ENCODE measurements around the gene WDHD1. TPM values are rescaled to one million over a fixed set of nuclear protein-coding genes. Genes with fewer than 3 reads are reported as not detected.

WDHD1 gene
- total and polyA plus RNA-seq, 2 of the 4 experiments (the other 2 are of a cell fraction), result 4.4 to 13.1 TPM

DNA sequence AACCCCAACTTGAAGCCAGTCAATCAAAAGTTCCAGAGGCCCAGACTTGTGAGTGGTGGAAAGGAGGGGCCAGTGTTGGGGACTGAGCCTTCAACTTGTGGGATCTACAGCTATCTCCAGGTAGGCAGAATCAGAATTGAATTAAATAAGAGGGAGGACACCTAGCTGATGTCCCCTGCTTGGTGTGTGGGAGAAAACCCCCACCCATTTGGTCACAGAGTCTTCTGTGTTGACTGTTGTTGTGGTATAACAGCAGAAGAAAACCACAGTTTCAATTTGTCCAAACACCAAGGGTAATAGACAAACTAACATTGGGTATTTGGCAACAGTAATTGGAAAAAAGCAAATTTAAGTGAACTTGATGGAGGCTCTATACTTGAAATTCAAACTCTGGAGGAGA lies 120.8 kb downstream of the WDHD1 start:
- Histone ChIP-seq H3K79me1 (ENCODE audit: low read depth in 1 of 2, low read length in 2 of 2) (no peaks in the 10 kb centered on the region), H3K4ac (ENCODE audit: low read depth, low read length) (no peak overlapping the region), H3K4me2 (ENCODE audit: low read depth, low read length) (no peak overlapping the region), H3K9me1 (ENCODE audit: insufficient read depth, low read length) (no peaks in the 10 kb centered on the region), H2AK9ac (replicated peaks; ENCODE audit: low read depth, low read length, poor library complexity) (no peak overlapping the region), H3K9ac (ENCODE audit: low read depth, low read length) (no peak overlapping the region), H2BK120ac (ENCODE audit: low read depth, low read length) (no peak overlapping the region), H3K56ac (ENCODE audit: extremely low read depth, insufficient read depth, low read length) (no peak overlapping the region), H3K27ac (ENCODE audit: insufficient read depth, low read length) (no peak overlapping the region), H3K18ac (ENCODE audit: low read depth, low read length) (no peak overlapping the region), H3K27me3 (ENCODE audit: control insufficient read depth, insufficient read depth, low read length) (peaks cover 9% of the 10 kb centered on the region), H4K91ac (ENCODE audit: insufficient read depth, low read depth, low read length) (no peak overlapping the region), H2AK5ac (ENCODE audit: low read depth, low read length) (no peak overlapping the region), H3K23ac (ENCODE audit: low read depth, low read length) (no peak overlapping the region), H2AFZ (replicated peaks; ENCODE audit: low read length, poor library complexity) (no peak overlapping the region), H4K20me1 (ENCODE audit: insufficient read depth, low read length) (no peaks in the 10 kb centered on the region), H4K5ac (ENCODE audit: low read depth, low read length) (no peak overlapping the region), H3K9me3 (ENCODE audit: control insufficient read depth, insufficient read depth, low read length) (no peaks in the 10 kb centered on the region), H3K4me1 (ENCODE audit: control insufficient read depth, insufficient read depth, low read length) (peaks cover under 1% of the 10 kb centered on the region; the same call in 1 of the 2 replicates), H3K14ac (replicated peaks; ENCODE audit: low read depth, low read length) (no peak overlapping the region), H3K4me3 (ENCODE audit: insufficient read depth, low read depth, low read length) (no peak overlapping the region), H3K36me3 (ENCODE audit: control insufficient read depth, insufficient read depth, low read length) (no peaks in the 10 kb centered on the region), H2BK20ac (ENCODE audit: low read depth, low read length) (no peak overlapping the region), H2BK15ac (ENCODE audit: low read depth, low read length) (no peak overlapping the region), H4K8ac (ENCODE audit: low read depth in 2 of 2, low read length in 2 of 2) (no peak overlapping the region), H2BK5ac (ENCODE audit: low read depth, low read length, poor library complexity, severe bottlenecking) (no peak overlapping the region)
- DNase-seq (no peak), ATAC-seq (ENCODE audit: low read depth) (no peak)
- no TSS peak for BruUV-seq (replicated peaks)
- intact Hi-C loops (cut with micrococcal nuclease) (no loop called here), dilution Hi-C loops (cut with HindIII; ENCODE audit: low sequenced_read_pairs, unreplicated experiment) (no loop called here), in situ Hi-C loops (cut with MboI; ENCODE audit: low sequenced_read_pairs) (no loop called here)
- ChIA-PET POLR2A (ENCODE audit: unreplicated experiment) (no interaction called here), CTCF (no interaction called here)
- TF ChIP-seq CHD1 (IDR thresholded peaks at IDR 0.05; ENCODE audit: low read depth, low read length) (no peak), FOS (IDR thresholded peaks at IDR 0.05; ENCODE audit: low read depth, low read length) (no peak), POLR2A (IDR thresholded peaks at IDR 0.05; ENCODE audit: low read depth, low read length) (no peak), MAZ (IDR thresholded peaks at IDR 0.05; ENCODE audit: borderline replicate concordance, low read depth, low read length) (no peak), SMC3 (IDR thresholded peaks at IDR 0.05; ENCODE audit: low read depth, low read length) (no peak), NFE2L2 (IDR thresholded peaks at IDR 0.05; ENCODE audit: low read depth, low read length) (no peak), MAFK (IDR thresholded peaks at IDR 0.05; ENCODE audit: low read depth, low read length) (no peak), RCOR1 (IDR thresholded peaks at IDR 0.05; ENCODE audit: insufficient replicate concordance, low read length) (no peak), MXI1 (IDR thresholded peaks at IDR 0.05; ENCODE audit: borderline replicate concordance, low read depth, low read length) (no peak), CEBPB (IDR thresholded peaks at IDR 0.05; ENCODE audit: low read depth, low read length) (no peak), RAD21 (IDR thresholded peaks at IDR 0.05; ENCODE audit: low read length) (no peak), BHLHE40 (IDR thresholded peaks at IDR 0.05; ENCODE audit: low read depth, low read length) (no peak), RFX5 (IDR thresholded peaks at IDR 0.05; ENCODE audit: low read depth, low read length) (no peak)
- TF ChIP-seq, protein P1, sequence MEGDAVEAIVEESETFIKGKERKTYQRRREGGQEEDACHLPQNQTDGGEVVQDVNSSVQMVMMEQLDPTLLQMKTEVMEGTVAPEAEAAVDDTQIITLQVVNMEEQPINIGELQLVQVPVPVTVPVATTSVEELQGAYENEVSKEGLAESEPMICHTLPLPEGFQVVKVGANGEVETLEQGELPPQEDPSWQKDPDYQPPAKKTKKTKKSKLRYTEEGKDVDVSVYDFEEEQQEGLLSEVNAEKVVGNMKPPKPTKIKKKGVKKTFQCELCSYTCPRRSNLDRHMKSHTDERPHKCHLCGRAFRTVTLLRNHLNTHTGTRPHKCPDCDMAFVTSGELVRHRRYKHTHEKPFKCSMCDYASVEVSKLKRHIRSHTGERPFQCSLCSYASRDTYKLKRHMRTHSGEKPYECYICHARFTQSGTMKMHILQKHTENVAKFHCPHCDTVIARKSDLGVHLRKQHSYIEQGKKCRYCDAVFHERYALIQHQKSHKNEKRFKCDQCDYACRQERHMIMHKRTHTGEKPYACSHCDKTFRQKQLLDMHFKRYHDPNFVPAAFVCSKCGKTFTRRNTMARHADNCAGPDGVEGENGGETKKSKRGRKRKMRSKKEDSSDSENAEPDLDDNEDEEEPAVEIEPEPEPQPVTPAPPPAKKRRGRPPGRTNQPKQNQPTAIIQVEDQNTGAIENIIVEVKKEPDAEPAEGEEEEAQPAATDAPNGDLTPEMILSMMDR (conservative IDR thresholded peaks at IDR 0.05; ENCODE audit: low read depth, low read length), result no peak
- TF ChIP-seq, protein P2, sequence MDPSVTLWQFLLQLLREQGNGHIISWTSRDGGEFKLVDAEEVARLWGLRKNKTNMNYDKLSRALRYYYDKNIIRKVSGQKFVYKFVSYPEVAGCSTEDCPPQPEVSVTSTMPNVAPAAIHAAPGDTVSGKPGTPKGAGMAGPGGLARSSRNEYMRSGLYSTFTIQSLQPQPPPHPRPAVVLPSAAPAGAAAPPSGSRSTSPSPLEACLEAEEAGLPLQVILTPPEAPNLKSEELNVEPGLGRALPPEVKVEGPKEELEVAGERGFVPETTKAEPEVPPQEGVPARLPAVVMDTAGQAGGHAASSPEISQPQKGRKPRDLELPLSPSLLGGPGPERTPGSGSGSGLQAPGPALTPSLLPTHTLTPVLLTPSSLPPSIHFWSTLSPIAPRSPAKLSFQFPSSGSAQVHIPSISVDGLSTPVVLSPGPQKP (IDR thresholded peaks at IDR 0.05; ENCODE audit: borderline replicate concordance, low read depth, low read length), result no peak
- TF ChIP-seq, protein P3, sequence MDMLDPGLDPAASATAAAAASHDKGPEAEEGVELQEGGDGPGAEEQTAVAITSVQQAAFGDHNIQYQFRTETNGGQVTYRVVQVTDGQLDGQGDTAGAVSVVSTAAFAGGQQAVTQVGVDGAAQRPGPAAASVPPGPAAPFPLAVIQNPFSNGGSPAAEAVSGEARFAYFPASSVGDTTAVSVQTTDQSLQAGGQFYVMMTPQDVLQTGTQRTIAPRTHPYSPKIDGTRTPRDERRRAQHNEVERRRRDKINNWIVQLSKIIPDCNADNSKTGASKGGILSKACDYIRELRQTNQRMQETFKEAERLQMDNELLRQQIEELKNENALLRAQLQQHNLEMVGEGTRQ (IDR thresholded peaks at IDR 0.05; ENCODE audit: low read depth, low read length), result no peak

All from IMR-90 (cell line).